Cerebellar nuclear complex (tissue), 1 donor: ENCODE results near the gene CHAF1B.
A peak's percentile ranks its signal among the peaks of the same experiment; 100 is the strongest.
"Not testable (repeated sequence)": the region's sequence is repeated elsewhere in the genome, so short reads cannot be mapped to it uniquely, and the experiment has no call there.

Experiments used
- DNase-seq, 2 experiments: peaks; one replicate each; lab custom pipeline; 2025; lab: John Stamatoyannopoulos, UW

Gene CHAF1B

GRCh38 chr21:36385233-36386030 lies at the start of gene CHAF1B:
Gene CHAF1B, plus strand, starts transcription at chr21:36385392. Its CDS starts 745 bp downstream, at chr21:36386137.
- DNase-seq, result peak; percentile 20 to 26

GRCh38 chr21:36337099-36337509 lies 48.1 kb upstream of the CHAF1B start:
- DNase-seq, result no peak

GRCh38 chr21:36338975-36339374 lies 46.2 kb upstream of the CHAF1B start:
- no peak for DNase-seq

- DNase-seq, result not testable (repeated sequence)
These were observed 42.6 kb upstream of the CHAF1B start for GRCh38 chr21:36342581-36342980.

- DNase-seq, result no peak
These were observed 40.3 kb upstream of the CHAF1B start for GRCh38 chr21:36344931-36345330.

GRCh38 chr21:36347278-36347961 lies 37.8 kb upstream of the CHAF1B start:
- DNase-seq, result no peak

GRCh38 chr21:36347962-36348328 lies 37.2 kb upstream of the CHAF1B start:
- no peak for DNase-seq

GRCh38 chr21:36349315-36349714 lies 35.9 kb upstream of the CHAF1B start:
- DNase-seq, result no peak

- DNase-seq, result no peak
These were observed 34.8 kb upstream of the CHAF1B start for GRCh38 chr21:36350282-36350910.

GRCh38 chr21:36354918-36355680 lies 30.1 kb upstream of the CHAF1B start:
- no peak for DNase-seq

- DNase-seq, result no peak
These were observed 29.3 kb upstream of the CHAF1B start for GRCh38 chr21:36355868-36356267.

GRCh38 chr21:36359185-36359584 lies 26.0 kb upstream of the CHAF1B start:
- DNase-seq, result no peak

- DNase-seq, result no peak
These were observed 16.0 kb upstream of the CHAF1B start for GRCh38 chr21:36369064-36369685.

GRCh38 chr21:36375994-36376393 lies 9.2 kb upstream of the CHAF1B start:
- no peak for DNase-seq

- DNase-seq, result no peak
These were observed 7.8 kb upstream of the CHAF1B start for GRCh38 chr21:36377391-36377842.

GRCh38 chr21:36379251-36379650 lies 5.9 kb upstream of the CHAF1B start:
- no peak for DNase-seq

- DNase-seq, result no peak
These were observed 3.2 kb upstream of the CHAF1B start for GRCh38 chr21:36381841-36382589.

- not testable (repeated sequence) for DNase-seq
These were observed 2.5 kb upstream of the CHAF1B start for GRCh38 chr21:36382722-36383121.

GRCh38 chr21:36384885-36385232 lies 333 bp upstream of the CHAF1B start:
- DNase-seq, result no peak

GRCh38 chr21:36386031-36386642 lies 945 bp downstream of the CHAF1B start:
- no peak for DNase-seq

GRCh38 chr21:36388096-36388495 lies 2.9 kb downstream of the CHAF1B start:
- DNase-seq, result no peak
